T-cell (primary cell): ENCODE results near the gene SLF2. TPM values are rescaled to one million over a fixed set of nuclear protein-coding genes. Genes with fewer than 3 reads are reported as not detected.

Experiments
- ATAC-seq, 4 experiments: fragments of 200-7000 bp in 3 of 4; fragments of 150-1000 bp in 1 of 4; cut with Tn5 transposase; replicated peaks in 1 of 4; 1 replicate in 3 of 4; 2 replicates in 1 of 4; pipeline ENCODE4 v1.10.0; 2021; ENCODE audit warnings: moderate library complexity in 3 of 4, mild to moderate bottlenecking in 2 of 4, moderate number of reproducible peaks in 1 of 4
- CTCF ChIA-PET, 2 donors: fragments of 300-600 bp; sonication (Branson Sonifier 250); formaldehyde crosslinking; loops; one replicate each; lab custom pipeline; 2022; ENCODE audit warnings: antibody characterized with exemption in 2 of 2; lab: Charles Lee
- POLR2A ChIA-PET, 2 donors: fragments of 300-600 bp; sonication (Branson Sonifier 250); formaldehyde crosslinking; loops; one replicate each; lab custom pipeline; 2022; ENCODE audit warnings: antibody characterized with exemption in 2 of 2; lab: Charles Lee
- DNase-seq, 35 experiments: peaks; one replicate each; pipeline versions ENCODE4 v3.0.0 to v3.0.0-alpha.2; 2013 to 2023
- H3K27ac ChIP-seq: one replicate; pipeline ENCODE4 v1.5.1; 2013; ENCODE audit warnings: low read length
- H3K27me3 ChIP-seq, 2 experiments: replicated peaks in 1 of 2; 1 replicate in 1 of 2; 2 replicates in 1 of 2; pipeline versions ENCODE4 v1.6.1 to v1.7.0; 2013; ENCODE audit warnings: low read length in 1 of 2, mixed read lengths in 1 of 2; ENCODE audit not compliant: control insufficient read depth in 2 of 2, insufficient read depth in 2 of 2; ENCODE audit errors: extremely low read depth in 1 of 2
- H3K36me3 ChIP-seq, 2 donors: 1 replicate in 1 of 2; 2 replicates in 1 of 2; pipeline versions ENCODE4 v1.6.1 to v1.7.0; 2013; ENCODE audit warnings: low read length in 1 of 2; ENCODE audit not compliant: control insufficient read depth in 2 of 2, insufficient read depth in 1 of 2; ENCODE audit errors: extremely low read depth in 1 of 2
- H3K4me1 ChIP-seq, 2 experiments: 1 replicate in 1 of 2; 2 replicates in 1 of 2; pipeline versions ENCODE4 v1.6.1 to v1.7.0; 2013; ENCODE audit warnings: low read length in 2 of 2, mixed read lengths in 1 of 2; ENCODE audit not compliant: insufficient read depth in 2 of 2, control insufficient read depth in 1 of 2; ENCODE audit errors: extremely low read depth in 1 of 2
- H3K4me3 ChIP-seq, 2 donors: 1 replicate in 1 of 2; 2 replicates in 1 of 2; pipeline versions ENCODE4 v1.5.1 to v1.7.0; 2013; ENCODE audit warnings: mild to moderate bottlenecking in 2 of 2, low read length in 1 of 2, moderate library complexity in 1 of 2; ENCODE audit not compliant: control insufficient read depth in 1 of 2; ENCODE audit errors: extremely low read depth in 1 of 2
- H3K9me3 ChIP-seq: 2 replicates; pipeline ENCODE4 v1.7.0; 2013
- H3K27ac Mint-ChIP-seq, 2 donors: one replicate each; pipeline ENCODE4 v1.8.0; 2020 to 2021; ENCODE audit warnings: mild to moderate bottlenecking in 2 of 2, mixed read lengths in 2 of 2
- H3K27me3 Mint-ChIP-seq, 2 donors: one replicate each; pipeline ENCODE4 v1.8.0; 2021 to 2022; ENCODE audit warnings: mixed read lengths in 2 of 2
- H3K36me3 Mint-ChIP-seq: one replicate; pipeline ENCODE4 v1.8.0; 2021; ENCODE audit warnings: mixed read lengths
- H3K4me1 Mint-ChIP-seq, 3 donors: one replicate each; pipeline ENCODE4 v1.8.0; 2020 to 2022; ENCODE audit warnings: mixed read lengths in 3 of 3, mild to moderate bottlenecking in 1 of 3
- H3K4me3 Mint-ChIP-seq, 3 donors: one replicate each; pipeline ENCODE4 v1.8.0; 2020 to 2022; ENCODE audit warnings: mild to moderate bottlenecking in 3 of 3, mixed read lengths in 3 of 3, moderate library complexity in 3 of 3
- H3K9me3 Mint-ChIP-seq, 3 donors: one replicate each; pipeline ENCODE4 v1.8.0; 2020 to 2022; ENCODE audit warnings: mixed read lengths in 3 of 3
- WGBS: methylation state at CpG from one replicate; pipeline ENCODE4 v1.1.5; 2013; ENCODE audit warnings: missing lambda C conversion rate; ENCODE audit not compliant: insufficient coverage; 5-methylcytosine and 5-hydroxymethylcytosine counted together
- total RNA-seq, 35 experiments: library from RNA in 6 of 35; stranded (reverse) in 6 of 35; fragments of 120-200 nt in 1 of 35; gene quantifications; one replicate each; pipeline versions ENCODE4 v1.2.1 to v1.2.4 and lab custom pipeline; 2013 to 2026

Gene SLF2
- total RNA-seq, 5 donors from 2014 or later (not counting 1 experiment from before 2014, with no cell fraction given), result 20.0 to 43.0 (median 31.3) TPM

GRCh38 chr10:101014230-101014884 is 101.6 kb downstream of the SLF2 start:
- no peak overlapping the region for H3K27ac Mint-ChIP-seq
- 16% methylated on average over 5 of the region's 11 CpGs for WGBS
- no peaks in the 10 kb centered on the region for H3K36me3 Mint-ChIP-seq
- H3K9me3 ChIP-seq, result no peaks in the 10 kb centered on the region
- no peak overlapping the region for H3K4me3 ChIP-seq
- H3K4me3 Mint-ChIP-seq, result no peak overlapping the region
- no peaks in the 10 kb centered on the region for H3K9me3 Mint-ChIP-seq
- peak in 34 of 35 experiments; percentile 31 to 82 (median 66) for DNase-seq
- H3K27me3 ChIP-seq, result peaks cover 0 to 52% of the 10 kb centered on the region in 2 experiments
- H3K27ac ChIP-seq, result no peak overlapping the region
- H3K36me3 ChIP-seq, result no peaks in the 10 kb centered on the region
- peak; percentile 51 to 72 (median 63) for ATAC-seq
- POLR2A ChIA-PET, result interaction anchor here in 1 of 2 donors (1.1 kb wide), 1 partner anchor 17 kb away, joined by 3 read pairs; the partner anchor contains the start of genes PDZD7 and SFXN3
- peaks cover 12 to 23% (median 19%) of the 10 kb centered on the region in 3 donors for H3K4me1 Mint-ChIP-seq
- H3K4me1 ChIP-seq, result peaks cover 0 to 27% of the 10 kb centered on the region in 2 experiments
- CTCF ChIA-PET, result interaction anchor here (0.5 to 3.2 kb wide), 23 partner anchors 10 to 1985 kb away, joined by 3 to 25 read pairs (median 4); partner anchors contain the start of genes LZTS2 (in 1 of the 2), PDZD7 (in 1 of the 2) and SFXN3 (in 1 of the 2)
- peaks cover 31 to 35% of the 10 kb centered on the region in 2 donors for H3K27me3 Mint-ChIP-seq

Other genes with a start within 250 kb of the SLF2 start
- not detected for gene PAX2, start 167.4 kb upstream of the SLF2 start, total RNA-seq
- gene SEMA4G, start 56.5 kb downstream of the SLF2 start, total RNA-seq, result 1 to 10 TPM; 1.1 to 2.8 (median 1.4) TPM
- gene MRPL43, start 74.5 kb downstream of the SLF2 start, total RNA-seq, result 10 to 100 TPM; 36.2 to 67.6 (median 60.4) TPM
- 10 to 100 TPM in 3 of 5 donors, 1 to 10 TPM in 2; 5.3 to 20.2 (median 16.9) TPM for gene TWNK, start 74.6 kb downstream of the SLF2 start, total RNA-seq
- gene LZTS2, start 86.8 kb downstream of the SLF2 start, total RNA-seq, result 10 to 100 TPM; 16.4 to 39.5 (median 35.4) TPM
- gene PDZD7, start 118.2 kb downstream of the SLF2 start, total RNA-seq, result 1 to 10 TPM; 1.7 to 2.7 (median 2.3) TPM
- 100 to 1,000 TPM in 2 of 5 donors, 10 to 100 TPM in 3; 45.2 to 113 (median 91.0) TPM for gene SFXN3, start 118.3 kb downstream of the SLF2 start, total RNA-seq
- gene KAZALD1, start 149.0 kb downstream of the SLF2 start, total RNA-seq, result under 1 TPM in 2 of 5 donors, not detected in 3; 0.19 to 0.29 TPM
- not detected for gene TLX1, start 218.3 kb downstream of the SLF2 start, total RNA-seq